ENCODE results near the gene NCKAP5.

GRCh38 chr2:132883430-132883829 lies 684.8 kb downstream of the NCKAP5 start:
- TF ChIP-seq CTCF (IDR thresholded peaks at IDR 0.05) (no peak), EZH2 (IDR thresholded peaks at IDR 0.05; ENCODE audit: borderline replicate concordance, insufficient read depth, low read depth, low read length, poor library complexity, severe bottlenecking) (no peak)
